Measurements from ENCODE around the gene FRZB.

- no peak for TF ChIP-seq GRHL2 (CRISPR knock-in tag; IDR thresholded peaks at IDR 0.05; ENCODE audit: insufficient replicate concordance, severe bottlenecking)
- TF ChIP-seq CTCF (IDR thresholded peaks at IDR 0.05): no peak
- TF ChIP-seq AFF4 (CRISPR knock-in tag; IDR thresholded peaks at IDR 0.05; ENCODE audit: borderline replicate concordance): no peak
- TF ChIP-seq SP1 (CRISPR knock-in tag; conservative IDR thresholded peaks at IDR 0.05): no peak
- no peak for TF ChIP-seq ATF3 (CRISPR knock-in tag; conservative IDR thresholded peaks at IDR 0.05)
Measured at GRCh38 chr2:182866095-182866460, 359 bp downstream of the FRZB start.
